ENCODE results near the gene ZNF124. TPM values are rescaled to one million over a fixed set of nuclear protein-coding genes. Genes with fewer than 3 reads are reported as not detected.

Gene ZNF124
- total RNA-seq, 1 donor from 2014 or later, result 21.1 TPM

- no peak for FAIRE-seq
- no peak overlapping the region for H3K4me3 ChIP-seq (ENCODE audit: low read depth, low read length)
- no peak for DNase-seq (ENCODE audit: low read depth)
Observed at GRCh38 chr1:247107694-247108093, 64.1 kb downstream of the ZNF124 start.

DNA sequence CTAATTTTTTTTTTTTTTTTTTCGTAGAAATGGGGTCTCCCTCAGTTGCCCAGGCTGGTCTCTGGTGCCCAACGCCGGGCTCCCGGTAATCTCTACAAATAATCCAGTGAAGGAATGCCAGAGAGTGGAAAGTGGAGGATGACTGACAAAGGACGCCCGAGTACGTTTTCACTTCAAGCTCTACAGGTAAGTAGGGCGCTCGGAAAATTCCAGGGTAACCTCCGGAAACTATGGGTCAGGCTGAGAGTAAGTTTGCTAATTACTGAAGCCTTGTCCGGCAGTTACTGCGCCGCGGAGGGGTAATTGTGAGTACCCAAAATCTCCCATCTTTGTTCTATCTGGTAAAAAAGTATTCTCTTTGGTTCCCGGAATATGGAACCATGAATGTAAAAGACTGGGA lies 65.9 kb downstream of the ZNF124 start:
- no peaks in the 10 kb centered on the region for H3K27me3 ChIP-seq (ENCODE audit: control insufficient read depth, insufficient read depth, low read length)
- FAIRE-seq, result no peak
- H3K4me3 ChIP-seq (ENCODE audit: low read depth, low read length), result no peak overlapping the region
- no peak for DNase-seq (ENCODE audit: low read depth)
- H3K36me3 ChIP-seq (ENCODE audit: control insufficient read depth, insufficient read depth, low read length), result peaks cover 4% of the 10 kb centered on the region
- no peak for TF ChIP-seq CTCF (IDR thresholded peaks at IDR 0.05; ENCODE audit: insufficient read depth, low read length, severe bottlenecking)

More at GRCh38 chr1:247107694-247108093, 64.1 kb downstream of the ZNF124 start:
- no peak for TF ChIP-seq CTCF (IDR thresholded peaks at IDR 0.05; ENCODE audit: insufficient read depth, low read length, severe bottlenecking)
- Histone ChIP-seq H3K27me3 (ENCODE audit: control insufficient read depth, insufficient read depth, low read length) (no peaks in the 10 kb centered on the region), H3K36me3 (ENCODE audit: control insufficient read depth, insufficient read depth, low read length) (no peaks in the 10 kb centered on the region)

Other genes with a start within 250 kb of the ZNF124 start
- 28.2 and 28.3 TPM in 2 replicates for gene AHCTF1, start 240.1 kb downstream of the ZNF124 start, total RNA-seq
- gene ZNF695, start 164.0 kb downstream of the ZNF124 start, total RNA-seq, result 0.53 and 0.90 TPM in 2 replicates
- 3.7 and 4.5 TPM in 2 replicates for gene ZNF670, start 93.2 kb downstream of the ZNF124 start, total RNA-seq
- 10.3 and 10.5 TPM in 2 replicates for gene ZNF669, start 67.7 kb downstream of the ZNF124 start, total RNA-seq
- gene VN1R5, start 84.1 kb upstream of the ZNF124 start, total RNA-seq, result not detected in 2 replicates
- gene ZNF496, start 159.8 kb upstream of the ZNF124 start, total RNA-seq, result 5.0 and 9.5 TPM in 2 replicates
- under 0.01 TPM in 2 replicates for gene NLRP3, start 244.2 kb upstream of the ZNF124 start, total RNA-seq

All from bronchial epithelial cell (primary cell).